ENCODE measurements around the gene ECI2.

The ECI2 gene, protein sequence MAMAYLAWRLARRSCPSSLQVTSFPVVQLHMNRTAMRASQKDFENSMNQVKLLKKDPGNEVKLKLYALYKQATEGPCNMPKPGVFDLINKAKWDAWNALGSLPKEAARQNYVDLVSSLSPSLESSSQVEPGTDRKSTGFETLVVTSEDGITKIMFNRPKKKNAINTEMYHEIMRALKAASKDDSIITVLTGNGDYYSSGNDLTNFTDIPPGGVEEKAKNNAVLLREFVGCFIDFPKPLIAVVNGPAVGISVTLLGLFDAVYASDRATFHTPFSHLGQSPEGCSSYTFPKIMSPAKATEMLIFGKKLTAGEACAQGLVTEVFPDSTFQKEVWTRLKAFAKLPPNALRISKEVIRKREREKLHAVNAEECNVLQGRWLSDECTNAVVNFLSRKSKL

DNA sequence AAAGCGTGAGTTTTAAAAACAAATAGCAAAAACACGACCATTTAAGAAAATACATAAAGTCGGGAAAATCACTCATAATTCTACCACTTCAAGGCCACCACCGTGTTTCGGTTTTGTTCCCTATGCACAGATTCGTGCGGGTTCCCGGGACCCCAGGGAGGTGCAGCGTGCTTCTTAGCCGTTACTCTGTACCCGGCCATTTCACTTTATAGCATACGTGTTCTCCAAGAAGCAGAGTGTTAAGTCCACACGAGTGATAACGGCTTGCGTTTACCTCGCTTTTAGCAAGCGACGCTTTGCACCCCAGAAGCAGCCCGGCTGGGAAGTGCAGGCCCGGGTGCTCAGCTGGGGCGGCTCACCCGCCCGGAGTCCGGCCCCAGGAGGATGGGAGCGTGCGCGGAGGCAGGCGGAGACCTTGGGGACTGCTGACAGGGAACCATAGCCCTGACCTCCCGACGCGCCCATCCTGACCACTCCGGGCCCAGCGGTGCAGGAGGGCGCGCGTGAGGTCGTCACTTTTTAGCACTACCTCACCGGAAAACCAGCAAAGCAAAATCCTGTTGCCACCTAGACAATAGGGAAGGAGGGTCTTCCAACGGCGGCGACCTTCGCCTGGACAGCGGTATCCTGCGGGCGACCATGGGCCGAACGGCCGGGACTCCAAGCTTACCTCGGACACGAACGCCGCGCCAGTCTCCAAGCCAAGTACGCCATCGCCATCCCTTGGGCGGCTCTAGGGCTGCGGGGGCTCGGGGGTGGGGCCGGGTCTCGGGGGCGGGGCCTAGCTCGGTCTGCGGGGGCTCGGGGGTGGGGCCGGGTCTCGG is at the start of gene ECI2:
Gene ECI2, minus strand, starts transcription at position 735 of the 824 bp plus-strand sequence. Its CDS starts 15 bp downstream, at position 720.
- TF ChIP-seq, protein P1, sequence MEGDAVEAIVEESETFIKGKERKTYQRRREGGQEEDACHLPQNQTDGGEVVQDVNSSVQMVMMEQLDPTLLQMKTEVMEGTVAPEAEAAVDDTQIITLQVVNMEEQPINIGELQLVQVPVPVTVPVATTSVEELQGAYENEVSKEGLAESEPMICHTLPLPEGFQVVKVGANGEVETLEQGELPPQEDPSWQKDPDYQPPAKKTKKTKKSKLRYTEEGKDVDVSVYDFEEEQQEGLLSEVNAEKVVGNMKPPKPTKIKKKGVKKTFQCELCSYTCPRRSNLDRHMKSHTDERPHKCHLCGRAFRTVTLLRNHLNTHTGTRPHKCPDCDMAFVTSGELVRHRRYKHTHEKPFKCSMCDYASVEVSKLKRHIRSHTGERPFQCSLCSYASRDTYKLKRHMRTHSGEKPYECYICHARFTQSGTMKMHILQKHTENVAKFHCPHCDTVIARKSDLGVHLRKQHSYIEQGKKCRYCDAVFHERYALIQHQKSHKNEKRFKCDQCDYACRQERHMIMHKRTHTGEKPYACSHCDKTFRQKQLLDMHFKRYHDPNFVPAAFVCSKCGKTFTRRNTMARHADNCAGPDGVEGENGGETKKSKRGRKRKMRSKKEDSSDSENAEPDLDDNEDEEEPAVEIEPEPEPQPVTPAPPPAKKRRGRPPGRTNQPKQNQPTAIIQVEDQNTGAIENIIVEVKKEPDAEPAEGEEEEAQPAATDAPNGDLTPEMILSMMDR (IDR thresholded peaks at IDR 0.05; ENCODE audit: low read depth, low read length): no peak
- DNase-seq (ENCODE audit: low read depth, low spot score): no peak
- peak within 1 kb of the TSS; percentile 90 for H3K4me3 ChIP-seq (ENCODE audit: low read depth, low read length)
- in situ Hi-C loops (cut with HindIII; ENCODE audit: low sequenced_read_pairs): no loop called here

DNA sequence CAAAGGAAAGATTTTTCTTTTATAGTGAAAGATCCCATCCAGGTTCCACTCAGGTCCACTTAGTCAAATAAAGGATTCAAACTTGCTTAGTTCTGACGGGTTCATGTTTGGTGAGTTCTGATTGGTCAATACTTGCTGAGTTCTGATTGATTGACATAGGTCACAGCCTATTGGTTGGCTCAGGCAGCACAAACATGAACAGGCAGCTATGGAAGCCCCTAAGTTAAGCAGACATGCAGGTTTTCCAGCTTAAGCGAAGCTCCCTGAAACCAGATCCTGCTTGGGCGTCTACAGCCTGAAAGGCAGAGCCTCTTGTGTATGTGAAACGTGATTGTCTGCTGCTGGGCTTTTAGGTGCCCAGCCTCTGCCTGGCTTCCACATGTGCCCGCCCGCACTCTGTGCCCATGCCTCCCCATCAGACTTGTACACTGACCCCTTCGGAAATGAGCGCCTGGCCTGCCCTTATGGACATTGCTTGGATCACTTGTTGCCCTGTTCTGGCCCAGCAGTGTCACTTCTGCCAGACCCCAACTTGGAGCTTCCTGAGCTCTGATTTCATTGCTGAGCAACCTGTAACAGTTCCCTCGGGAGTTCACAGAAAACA is 45.4 kb upstream of the ECI2 start:
- DNase-seq (ENCODE audit: low read depth, low spot score): peak; percentile 24
- in situ Hi-C loops (cut with HindIII; ENCODE audit: low sequenced_read_pairs): no loop called here
- TF ChIP-seq, protein P1 (IDR thresholded peaks at IDR 0.05; ENCODE audit: low read depth, low read length): no peak

DNA sequence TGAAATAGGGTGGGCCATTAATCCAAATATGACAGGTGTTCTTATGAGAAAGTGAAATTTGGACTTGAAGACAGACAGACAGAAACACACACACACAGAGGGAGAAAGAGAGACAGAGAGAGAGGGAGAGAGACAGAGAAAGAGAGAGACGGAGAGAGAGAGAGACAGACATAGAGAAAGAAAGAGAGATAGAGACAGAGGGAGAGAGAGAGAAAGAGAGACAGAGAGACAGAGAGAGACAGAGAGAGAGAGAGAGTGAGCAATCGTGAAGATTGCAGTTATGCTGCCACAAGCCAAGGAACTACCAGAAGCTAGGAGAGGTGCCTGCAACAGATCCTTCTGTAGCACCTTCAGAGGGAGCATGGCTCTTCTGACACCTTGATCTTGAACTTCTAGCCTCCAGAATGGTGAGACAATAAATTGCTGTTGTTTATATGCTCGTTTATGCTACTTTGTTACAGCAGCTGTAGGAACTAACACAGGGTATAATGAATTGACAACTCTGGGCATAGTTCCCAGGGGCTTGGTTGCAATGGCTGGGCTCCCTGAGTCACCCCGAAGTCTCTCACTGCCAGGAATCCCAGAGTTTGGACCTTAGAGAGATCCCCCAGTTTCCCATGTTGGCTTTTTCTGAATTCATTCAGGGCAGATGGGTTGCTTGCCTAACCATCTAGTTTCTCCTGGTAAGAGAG is 44.7 kb upstream of the ECI2 start:
- TF ChIP-seq, protein P1 (IDR thresholded peaks at IDR 0.05; ENCODE audit: low read depth, low read length): no peak
- no peak overlapping the region for H3K4me3 ChIP-seq (ENCODE audit: low read depth, low read length)
- DNase-seq (ENCODE audit: low read depth, low spot score): no peak
- in situ Hi-C loops (cut with HindIII; ENCODE audit: low sequenced_read_pairs): no loop called here

More for the DNA sequence above, 45.4 kb upstream of the ECI2 start:
- H3K4me3 ChIP-seq (ENCODE audit: low read depth, low read length): no peak overlapping the region

DNA sequence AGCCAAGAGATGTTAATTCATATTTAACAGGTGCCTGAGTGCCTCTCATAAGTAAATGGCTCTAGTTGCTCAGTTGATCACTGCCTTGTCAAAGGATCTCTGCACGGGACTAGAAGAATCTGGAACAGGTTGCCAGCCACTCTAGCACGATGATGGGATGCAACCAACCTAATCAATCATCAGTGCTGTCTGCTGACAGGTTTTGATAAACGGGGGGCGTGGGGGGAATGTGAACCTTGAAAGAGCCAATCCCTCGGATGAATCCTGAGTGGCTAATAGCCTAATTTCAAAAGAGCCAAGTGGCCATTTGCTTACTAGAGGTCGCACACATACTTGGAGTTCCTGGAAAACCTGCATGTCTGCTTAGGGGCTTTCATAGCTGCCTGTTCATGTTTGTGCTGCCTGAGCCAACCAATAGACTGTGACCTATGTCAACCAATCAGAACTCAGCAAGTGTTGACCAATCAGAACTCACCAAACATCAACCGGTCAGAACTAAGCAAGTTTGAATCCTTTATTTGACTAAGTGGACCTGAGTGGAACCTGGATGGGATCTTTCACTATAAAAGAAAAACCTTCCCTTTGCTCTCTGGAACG is 43.5 kb upstream of the ECI2 start:
- no peak for DNase-seq (ENCODE audit: low read depth, low spot score)
- no peak overlapping the region for H3K4me3 ChIP-seq (ENCODE audit: low read depth, low read length)
- TF ChIP-seq, protein P1 (IDR thresholded peaks at IDR 0.05; ENCODE audit: low read depth, low read length): no peak
- in situ Hi-C loops (cut with HindIII; ENCODE audit: low sequenced_read_pairs): no loop called here

DNA sequence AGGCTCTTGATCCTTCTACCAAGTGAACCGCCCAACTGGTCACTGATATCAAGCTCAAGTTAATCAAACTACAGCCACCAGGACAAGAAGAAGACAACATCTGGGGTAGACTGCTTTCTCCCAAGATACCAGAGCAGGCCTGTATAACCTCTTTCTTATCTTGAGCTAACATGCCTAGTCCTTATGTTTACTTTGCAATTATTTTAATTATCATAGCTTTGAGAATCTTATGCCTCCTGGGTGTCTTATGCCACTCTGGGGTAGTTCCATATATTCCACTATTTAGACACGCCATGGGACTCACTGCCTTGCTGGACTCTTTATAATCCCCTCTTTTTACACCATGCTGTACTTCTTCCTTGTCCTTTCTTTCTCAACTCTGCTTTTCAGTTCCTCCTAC is 41.5 kb upstream of the ECI2 start:
- no peak overlapping the region for H3K4me3 ChIP-seq (ENCODE audit: low read depth, low read length)
- no peak for DNase-seq (ENCODE audit: low read depth, low spot score)
- TF ChIP-seq, protein P1 (IDR thresholded peaks at IDR 0.05; ENCODE audit: low read depth, low read length): no peak
- in situ Hi-C loops (cut with HindIII; ENCODE audit: low sequenced_read_pairs): no loop called here
